C4-2B (cell line): ENCODE data around the gene WDR27.

ENCODE experiments used
- ZFX ChIP-seq: fragments of 450-650 bp; IDR thresholded peaks from 2 replicates; pipeline ENCODE4 v1.6.1; 2017
- TF ChIP-seq, protein P1 (sequence below): fragments of 450-650 bp; conservative IDR thresholded peaks from 2 replicates; pipeline ENCODE4 v1.5.1; 2017; ENCODE audit warnings: mild to moderate bottlenecking

DNA sequence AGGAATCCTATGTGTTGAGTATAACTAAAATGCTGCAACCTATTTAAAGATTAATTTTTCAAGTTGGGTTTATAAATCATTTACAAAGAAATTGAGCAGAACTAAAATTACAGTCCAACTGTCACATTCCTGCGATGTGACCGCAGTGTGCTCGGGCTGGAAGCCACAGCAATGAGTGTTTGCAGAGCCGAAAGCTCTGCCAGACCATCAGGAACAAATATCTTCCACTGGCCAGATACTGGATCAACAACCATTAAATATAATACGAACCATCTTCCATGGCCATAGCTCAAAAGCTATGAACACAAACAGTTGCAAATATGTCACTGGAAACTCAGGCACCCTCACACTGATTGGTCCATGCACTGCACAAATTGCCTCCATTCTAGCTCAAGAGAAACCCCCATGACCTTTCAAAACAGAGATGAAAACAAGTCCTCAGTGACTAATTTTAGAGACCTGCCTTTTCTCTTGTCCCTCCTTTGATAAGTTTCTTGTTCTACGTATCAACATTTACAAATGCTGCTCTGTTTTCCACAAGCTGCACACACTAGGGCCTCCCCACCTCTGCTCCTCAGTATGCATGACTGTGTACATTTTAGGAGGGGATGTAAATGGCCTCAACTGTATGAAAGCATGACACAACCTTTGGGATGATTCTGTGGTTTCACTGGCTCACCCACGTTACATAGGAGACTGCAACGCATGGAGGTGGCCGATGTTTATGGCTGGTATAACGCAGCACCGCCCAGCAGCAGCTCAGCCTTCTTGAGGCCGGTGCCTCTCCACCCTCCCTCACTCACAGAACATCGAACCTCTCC lies 171.7 kb downstream of the WDR27 start:
- TF ChIP-seq, protein P1, sequence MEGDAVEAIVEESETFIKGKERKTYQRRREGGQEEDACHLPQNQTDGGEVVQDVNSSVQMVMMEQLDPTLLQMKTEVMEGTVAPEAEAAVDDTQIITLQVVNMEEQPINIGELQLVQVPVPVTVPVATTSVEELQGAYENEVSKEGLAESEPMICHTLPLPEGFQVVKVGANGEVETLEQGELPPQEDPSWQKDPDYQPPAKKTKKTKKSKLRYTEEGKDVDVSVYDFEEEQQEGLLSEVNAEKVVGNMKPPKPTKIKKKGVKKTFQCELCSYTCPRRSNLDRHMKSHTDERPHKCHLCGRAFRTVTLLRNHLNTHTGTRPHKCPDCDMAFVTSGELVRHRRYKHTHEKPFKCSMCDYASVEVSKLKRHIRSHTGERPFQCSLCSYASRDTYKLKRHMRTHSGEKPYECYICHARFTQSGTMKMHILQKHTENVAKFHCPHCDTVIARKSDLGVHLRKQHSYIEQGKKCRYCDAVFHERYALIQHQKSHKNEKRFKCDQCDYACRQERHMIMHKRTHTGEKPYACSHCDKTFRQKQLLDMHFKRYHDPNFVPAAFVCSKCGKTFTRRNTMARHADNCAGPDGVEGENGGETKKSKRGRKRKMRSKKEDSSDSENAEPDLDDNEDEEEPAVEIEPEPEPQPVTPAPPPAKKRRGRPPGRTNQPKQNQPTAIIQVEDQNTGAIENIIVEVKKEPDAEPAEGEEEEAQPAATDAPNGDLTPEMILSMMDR: no peak
- no peak for TF ChIP-seq ZFX
